T follicular helper cell (primary cell): ENCODE measurements around the gene C3orf52.
A peak's percentile ranks its signal among the peaks of the same experiment; 100 is the strongest.
"Not testable (repeated sequence)": the region's sequence is repeated elsewhere in the genome, so short reads cannot be mapped to it uniquely, and the experiment has no call there.

Source experiments
- DNase-seq: peaks from one replicate; pipeline ENCODE4 v3.0.0-alpha.2; 2020; ENCODE audit warnings: low read depth
- total RNA-seq, 2 experiments: gene quantifications; one replicate each; lab custom pipeline; 2026; lab: John Stamatoyannopoulos, UW

Gene C3orf52, protein sequence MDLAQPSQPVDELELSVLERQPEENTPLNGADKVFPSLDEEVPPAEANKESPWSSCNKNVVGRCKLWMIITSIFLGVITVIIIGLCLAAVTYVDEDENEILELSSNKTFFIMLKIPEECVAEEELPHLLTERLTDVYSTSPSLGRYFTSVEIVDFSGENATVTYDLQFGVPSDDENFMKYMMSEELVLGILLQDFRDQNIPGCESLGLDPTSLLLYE
- total RNA-seq: 4.6 to 5.0 reads per million in 2 experiments

DNA sequence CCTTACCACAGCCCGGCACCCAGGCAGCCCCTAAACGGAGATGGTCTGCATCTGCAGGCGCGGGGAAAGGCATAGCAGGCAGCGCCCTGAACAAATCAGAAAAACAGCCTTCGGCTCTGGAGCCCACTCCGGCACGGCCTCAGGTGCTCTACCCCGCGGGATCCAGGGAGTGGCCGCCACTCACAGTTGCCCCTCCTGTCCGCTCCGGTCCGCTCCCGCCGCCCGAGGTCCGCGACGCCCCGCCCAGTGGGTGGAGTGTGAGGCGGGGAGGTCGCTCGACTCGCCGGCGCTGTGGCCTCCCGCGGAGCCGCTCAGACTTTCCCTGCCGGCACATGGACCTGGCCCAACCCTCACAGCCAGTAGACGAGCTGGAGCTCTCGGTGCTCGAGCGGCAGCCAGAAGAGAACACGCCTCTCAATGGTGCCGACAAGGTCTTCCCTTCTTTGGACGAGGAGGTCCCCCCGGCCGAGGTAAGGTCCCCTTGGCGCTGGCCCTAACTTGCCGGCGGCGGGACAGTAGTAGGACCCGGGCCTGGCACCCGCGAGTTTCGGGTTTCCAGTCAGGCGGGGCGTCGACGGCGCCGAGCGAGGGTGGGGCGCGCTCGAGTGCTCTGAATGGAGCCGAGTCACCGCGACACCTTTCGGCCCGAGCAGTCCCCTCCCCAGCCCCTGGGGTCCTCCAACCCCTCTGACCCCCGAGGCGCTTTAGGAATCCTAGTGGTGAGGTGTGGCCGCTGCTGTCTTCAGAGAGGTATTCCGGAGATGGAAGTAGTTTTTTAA is at the start of gene C3orf52:
Gene C3orf52, plus strand, starts transcription at position 314 of the 779 bp plus-strand sequence. Its CDS starts 19 bp downstream, at position 333.
- DNase-seq: peak; percentile 22

DNA sequence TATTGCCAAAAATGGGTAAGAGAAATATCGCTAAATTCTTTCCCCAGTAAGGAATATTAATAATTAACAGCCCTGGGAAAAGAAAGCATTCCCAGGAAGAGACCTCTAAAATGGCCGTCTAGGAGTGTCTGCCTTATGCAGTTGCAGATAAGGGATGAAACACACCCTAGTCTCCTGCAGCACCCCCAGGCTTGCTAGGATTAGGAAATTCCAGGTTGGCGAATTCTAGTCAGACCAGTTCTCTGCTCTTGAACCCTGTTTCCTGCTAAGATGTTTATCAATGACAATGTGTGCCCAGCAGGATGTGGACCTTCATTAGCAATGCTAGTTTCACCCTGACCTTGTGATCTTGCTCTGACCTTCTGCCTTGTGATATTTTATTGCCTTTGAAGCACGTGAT is 49.0 kb upstream of the C3orf52 start:
- not testable (repeated sequence) for DNase-seq

DNA sequence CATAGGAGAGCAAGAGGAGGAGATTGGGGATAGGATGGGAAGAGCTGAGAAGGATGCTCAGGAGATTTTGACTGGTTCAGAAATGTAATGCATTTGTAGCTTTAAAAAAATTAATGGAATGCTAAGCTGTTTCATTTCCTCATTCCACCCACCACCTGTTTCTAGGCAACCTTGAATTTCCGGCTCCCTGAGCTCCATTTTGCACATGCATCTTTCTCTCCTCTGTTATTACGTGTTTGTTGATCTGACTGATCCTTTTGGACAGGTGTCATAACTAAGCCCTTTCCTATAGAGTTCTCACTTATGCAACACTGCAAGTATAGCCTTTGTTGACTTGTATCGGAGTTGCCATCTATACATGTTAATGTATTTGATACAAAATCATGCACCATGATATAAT is 47.3 kb upstream of the C3orf52 start:
- DNase-seq: no peak

DNA sequence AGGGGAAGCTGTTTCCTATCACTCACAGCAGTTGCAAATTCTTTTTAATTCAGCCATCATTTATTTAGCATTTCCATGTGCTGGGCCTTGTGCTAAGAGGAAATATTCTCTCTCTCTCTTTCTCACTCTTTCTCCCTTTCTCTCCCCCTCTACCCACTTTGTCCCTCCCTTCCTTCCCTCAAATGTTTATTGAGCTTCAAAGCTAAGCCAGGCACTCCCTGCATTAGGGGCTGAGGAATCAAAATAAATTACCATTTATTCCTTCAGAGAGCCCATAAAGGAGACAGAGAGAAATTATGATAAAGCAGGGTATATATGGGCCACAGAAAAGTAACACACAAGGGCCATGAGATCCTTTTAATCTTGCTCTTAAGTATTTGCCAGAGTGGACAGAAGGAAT is 44.9 kb upstream of the C3orf52 start:
- DNase-seq: no peak

DNA sequence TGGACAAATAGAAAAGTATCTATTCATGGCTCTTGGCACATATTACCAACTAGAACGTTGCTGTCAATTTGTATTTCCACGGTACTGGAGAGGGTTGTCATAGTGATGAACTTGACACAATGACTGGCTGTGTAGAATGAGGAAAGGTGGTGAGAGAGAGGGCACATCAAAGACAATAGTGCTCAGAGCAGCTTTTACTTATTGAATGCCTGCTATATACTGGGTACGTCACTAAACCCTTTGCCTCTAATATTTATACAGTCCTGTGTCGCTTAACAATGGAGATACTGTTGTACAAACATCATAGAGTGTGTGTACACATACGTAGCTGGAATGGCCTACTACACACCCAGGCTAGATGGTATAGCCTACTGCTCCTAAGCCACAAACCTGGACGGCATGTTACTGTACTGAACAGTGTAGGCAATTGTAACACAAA is 43.3 kb upstream of the C3orf52 start:
- no peak for DNase-seq

DNA sequence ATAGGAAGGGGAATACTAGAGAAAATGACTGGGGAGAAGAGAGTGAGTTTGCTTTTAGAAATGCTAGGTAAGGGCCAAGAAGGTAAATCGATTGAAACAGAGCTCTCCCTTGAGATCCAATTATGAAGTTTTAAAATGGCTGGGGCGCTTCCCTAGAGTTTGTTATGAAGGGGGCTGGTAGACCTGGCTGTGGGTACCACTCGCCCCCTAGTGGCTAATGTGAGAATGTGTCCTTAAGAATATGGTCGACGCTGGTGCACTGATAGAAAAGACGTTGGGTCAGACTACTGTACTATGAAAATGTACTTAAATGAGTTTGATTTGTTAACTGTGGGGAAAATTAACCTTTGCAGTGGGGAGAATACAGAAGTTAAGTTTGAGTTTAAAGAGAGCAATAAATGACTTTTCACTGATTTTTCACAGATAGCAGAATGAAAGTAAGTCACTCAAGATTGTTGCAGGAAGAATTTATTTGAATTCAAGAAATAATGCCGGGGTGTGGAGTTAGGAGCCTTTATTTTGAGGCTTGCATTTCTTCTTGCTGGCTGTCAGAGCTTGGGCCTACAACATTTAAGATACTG is 42.5 kb upstream of the C3orf52 start:
- peak; percentile 11 for DNase-seq

DNA sequence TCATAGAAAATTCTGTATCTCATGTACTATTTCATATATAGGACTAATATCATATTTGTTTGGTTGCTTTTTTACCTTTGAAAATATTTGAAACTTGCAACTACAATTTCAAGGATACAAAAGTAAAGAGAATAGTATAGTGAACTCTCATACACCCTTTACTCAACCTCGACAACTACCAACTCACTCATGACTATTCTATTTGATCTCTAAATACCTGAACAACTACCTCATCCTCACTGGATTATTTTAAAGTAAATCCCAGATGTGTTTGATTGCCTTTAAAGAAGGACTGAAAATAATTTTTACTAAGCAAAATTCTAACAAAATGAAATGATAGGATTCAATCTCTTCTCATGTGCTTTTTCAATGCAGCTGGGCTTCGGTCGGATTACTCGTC is 39.6 kb upstream of the C3orf52 start:
- DNase-seq: no peak

DNA sequence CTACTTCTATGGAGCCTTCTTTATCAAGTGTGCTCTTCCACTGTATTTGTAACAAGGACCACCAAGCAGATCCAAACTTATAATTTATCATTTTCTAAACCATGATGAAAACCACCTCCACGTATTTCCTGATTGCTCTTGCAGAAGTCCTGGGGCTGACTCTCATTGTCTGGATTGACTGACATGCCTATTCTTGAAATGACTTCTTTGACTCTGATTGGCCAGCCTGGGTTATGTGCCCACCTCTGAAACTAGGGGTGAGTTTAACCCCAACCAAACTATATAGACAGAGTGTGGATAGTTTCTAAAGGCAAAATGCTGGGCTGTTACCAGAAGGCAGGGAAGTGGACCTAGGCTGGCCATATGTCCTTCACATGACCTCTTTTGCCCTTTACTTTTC is 38.9 kb upstream of the C3orf52 start:
- no peak for DNase-seq

DNA sequence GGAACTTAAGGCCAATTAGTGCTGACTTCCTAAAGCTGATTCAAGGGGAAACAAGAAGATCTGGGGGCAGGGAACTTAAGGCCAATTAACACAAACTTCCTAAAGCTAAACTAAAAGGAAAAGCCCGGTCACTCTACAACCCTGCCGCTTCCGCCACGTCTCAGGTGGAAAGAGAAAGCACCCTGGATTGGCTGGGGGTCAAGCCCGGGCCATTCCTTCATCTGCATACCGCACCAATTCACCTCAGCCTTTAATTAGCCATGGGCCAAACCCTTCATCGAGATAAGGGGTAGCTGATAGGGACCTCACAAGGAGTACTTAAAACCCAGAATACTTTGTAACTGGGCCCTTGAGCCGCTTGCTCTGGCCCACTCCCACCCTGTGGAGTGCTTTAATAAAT is 37.3 kb upstream of the C3orf52 start:
- DNase-seq: no peak

DNA sequence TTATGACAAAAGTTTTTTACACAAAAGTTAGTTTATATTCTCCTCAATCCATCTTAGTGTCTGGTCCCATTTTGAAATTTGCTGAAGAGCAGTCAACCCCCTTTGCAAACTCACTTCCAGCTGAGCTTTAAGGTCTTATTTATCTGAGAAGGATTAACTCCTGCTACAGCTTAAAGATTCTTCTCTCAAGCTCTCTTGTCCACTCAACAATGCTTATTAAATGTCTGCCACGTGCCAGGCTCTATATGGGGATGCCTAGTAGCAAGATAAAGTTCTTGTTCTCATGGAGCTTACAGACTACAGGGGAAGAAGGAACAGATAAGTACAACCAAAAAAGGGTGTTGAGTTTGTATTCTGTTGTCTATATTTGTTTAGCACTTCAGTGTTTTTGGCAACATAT is 33.0 kb upstream of the C3orf52 start:
- no peak for DNase-seq

DNA sequence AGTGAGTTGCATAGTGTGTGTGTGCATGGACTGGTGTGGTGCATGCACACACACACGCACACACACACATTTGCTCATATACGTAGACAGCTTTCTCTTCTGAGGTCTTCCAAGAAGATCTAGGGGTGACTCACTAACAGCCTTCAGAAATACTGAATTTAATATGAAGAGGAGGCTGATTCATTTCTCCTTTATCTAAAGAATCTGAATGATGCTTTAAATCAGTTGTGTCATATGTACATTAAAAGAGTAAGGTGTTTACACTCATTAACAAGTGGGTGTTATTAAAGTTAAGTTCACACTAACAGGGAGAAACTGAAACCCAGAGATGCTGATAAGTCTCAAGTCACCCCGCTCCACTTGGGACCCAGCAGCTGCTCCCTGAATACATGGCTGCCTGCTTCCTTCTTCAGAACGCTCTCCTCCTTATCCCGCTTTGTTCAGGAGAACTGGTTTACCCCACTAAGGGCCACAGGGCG is 29.7 kb upstream of the C3orf52 start:
- no peak for DNase-seq

DNA sequence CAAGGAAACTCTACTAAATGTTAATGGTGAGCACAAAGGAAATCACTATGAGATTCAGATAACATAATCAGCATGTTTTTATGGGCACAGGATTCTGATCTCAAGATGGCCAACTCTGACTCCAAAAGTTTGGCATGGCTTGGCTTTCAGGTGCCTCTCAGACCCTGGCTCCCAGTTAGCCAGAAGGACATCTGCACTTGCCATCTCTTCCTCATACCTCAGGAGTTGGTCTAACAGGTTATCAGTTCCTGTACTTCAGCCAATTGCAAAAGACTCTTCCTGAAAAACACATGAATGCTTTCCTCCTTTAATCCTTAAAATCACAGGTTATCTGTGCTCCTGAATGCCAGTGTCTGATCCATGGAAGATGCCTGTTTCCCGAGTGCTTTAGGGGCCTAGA is 26.7 kb upstream of the C3orf52 start:
- DNase-seq: no peak

DNA sequence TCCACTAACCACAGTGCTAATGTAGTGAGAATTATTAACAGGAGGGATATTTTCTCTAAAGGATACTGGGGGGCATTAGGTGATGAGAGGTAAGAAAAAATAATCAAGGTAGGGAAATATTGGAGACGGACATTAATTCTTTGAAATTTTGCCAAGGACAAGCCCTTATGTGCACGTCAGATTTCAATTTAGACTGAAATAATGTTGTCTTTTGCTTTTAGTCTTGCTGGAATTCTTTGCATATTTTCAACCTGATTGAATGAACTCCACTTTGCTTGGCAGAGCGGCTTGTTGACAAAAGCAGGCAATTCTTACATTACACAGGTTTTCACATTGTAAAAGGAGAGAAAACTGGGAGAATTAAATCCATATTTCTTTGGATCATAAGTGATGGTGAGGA is 25.0 kb upstream of the C3orf52 start:
- DNase-seq: no peak

DNA sequence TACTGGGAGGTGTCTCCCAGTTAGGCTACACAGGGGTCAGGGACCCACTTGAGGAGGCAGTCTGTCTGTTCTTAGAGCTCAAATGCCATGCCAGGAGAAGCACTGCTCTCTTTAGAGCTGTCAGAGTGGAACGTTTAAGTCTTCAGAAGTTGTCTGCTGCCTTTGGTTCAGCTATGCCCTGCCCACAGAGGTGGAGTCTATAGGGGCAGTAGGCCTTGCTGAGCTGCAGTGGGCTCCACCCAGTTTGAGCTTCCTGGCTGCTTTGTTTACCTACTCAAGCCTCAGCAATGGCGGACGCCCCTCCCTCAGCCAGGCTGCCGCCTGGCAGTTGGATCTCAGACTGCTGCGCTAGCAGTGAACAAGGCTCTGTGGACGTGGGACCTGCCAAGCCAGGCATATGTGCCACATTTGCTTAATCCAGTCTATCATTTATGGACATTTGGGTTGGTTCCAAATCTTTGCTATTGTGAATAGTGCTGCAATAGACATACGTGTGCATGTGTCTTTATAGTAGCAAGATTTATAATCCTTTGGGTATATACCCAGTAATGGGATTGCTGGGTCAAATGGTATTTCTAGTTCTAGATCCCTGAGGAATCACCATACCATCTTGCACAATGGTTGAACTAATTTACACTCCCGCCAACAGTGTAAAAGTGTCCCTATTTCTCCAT is 13.7 kb upstream of the C3orf52 start:
- DNase-seq: peak; percentile 67

DNA sequence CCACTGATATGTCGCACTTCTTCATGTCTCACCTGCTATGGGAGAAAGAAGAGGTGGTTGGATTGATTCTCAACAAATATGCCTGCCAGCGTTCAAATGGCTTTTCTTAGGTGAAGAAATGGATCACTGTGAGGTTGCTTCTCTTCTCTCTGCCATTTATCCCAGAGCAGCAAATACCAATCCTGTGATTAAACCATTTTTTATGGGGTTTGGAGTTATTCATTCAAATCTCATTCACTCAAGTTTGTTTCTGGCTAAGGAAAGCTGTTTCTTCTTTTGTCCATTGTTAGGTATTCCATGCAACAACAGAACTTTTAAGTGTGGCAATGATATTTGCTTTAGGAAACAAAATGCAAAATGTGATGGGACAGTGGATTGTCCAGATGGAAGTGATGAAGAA is 12.2 kb upstream of the C3orf52 start:
- DNase-seq: no peak

DNA sequence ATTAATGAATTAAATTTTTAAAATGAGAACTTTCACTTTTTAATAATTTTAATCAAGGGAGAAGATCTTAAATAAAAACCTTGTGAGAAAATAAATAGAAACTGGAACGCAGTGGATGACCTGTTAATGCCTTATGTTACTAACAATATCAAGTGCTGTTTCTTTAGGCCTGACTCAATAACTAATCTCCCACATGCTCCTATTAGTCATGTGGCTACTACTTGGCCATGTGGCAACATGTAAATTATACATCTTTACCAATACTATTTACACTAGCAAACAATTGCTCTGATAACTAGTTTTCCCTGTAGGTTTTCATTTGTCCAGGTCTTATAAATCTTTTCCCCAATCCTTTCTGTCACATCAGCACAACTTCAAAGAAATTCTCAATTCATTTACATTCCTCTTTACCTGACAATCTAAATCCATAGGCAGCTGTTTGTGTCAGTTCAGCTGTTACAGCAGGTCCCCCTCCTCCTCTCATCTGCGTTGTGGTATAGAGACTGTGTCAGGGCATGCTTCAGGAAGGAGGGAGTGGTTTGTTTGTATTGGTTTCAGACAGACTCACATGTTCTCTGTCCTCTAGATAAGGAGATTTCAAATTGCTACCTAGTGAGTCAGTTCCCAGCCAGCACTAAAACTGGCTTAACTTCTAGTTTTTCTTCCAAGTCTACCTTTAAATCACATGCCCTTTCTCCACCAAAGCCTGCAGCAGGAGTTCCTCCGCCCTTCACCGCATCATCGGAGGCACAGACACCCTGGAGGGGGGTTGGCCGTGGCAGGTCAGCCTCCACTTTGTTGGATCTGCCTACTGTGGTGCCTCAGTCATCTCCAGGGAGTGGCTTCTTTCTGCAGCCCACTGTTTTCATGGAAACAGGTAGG is 11.3 kb upstream of the C3orf52 start:
- no peak for DNase-seq

DNA sequence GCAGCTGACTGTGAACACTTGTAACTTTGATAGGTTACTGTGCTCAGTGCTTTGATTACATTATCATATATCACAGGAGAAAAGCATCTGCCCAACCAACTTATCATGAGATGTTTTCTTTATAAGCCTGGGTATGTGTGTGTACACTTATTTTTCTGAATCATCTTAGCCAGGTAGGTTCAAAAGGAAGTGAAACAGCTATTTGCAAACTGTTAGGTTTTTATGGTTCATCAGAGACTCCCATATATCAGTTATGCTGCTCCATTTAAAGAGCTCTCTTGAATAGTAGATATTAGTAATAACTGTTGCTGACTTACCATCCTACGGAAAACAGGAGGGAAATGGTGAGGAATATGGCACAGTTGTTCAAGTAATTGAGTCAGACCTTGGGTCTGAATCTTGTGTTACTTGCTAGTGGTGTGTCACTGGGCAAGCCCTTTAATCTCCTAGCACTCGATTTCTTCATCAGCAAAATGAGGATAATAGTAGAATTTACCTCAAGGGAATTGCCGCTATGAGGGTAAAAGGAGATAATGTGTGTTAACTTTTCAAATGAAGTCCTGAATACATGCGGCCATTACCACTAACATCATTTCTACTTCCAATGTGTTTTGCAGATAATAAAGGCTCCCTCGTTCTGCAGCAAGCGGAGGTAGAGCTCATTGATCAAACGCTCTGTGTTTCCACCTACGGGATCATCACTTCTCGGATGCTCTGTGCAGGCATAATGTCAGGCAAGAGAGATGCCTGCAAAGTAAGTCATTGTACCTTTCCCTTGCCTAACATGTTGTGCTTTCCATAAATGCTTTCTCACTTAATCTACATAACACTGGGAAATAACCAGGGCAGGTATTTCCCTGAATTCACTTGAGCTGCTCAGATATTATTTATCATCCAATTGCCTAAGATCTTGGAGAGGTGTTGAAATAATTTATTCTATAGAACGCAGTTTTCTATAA is 7.8 kb upstream of the C3orf52 start:
- DNase-seq: no peak

DNA sequence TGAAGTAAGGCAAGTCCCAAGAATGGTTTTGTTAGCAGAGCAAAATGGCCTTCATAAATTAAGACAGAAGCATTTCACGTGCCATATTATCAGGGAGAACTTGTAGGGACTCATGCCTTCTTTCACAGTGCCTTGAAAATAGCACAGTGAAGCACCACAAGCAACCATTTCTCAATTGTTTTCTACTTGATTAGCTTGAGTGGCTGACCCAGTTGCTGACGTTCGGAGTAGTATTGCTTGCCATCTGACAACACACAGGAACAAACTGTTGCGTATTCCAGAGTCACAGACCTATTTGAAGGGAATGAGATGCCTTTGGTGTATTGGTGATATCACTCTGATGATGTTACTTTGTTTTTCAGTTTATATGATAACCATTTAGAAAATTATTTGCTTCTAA is 3.0 kb upstream of the C3orf52 start:
- DNase-seq: no peak

DNA sequence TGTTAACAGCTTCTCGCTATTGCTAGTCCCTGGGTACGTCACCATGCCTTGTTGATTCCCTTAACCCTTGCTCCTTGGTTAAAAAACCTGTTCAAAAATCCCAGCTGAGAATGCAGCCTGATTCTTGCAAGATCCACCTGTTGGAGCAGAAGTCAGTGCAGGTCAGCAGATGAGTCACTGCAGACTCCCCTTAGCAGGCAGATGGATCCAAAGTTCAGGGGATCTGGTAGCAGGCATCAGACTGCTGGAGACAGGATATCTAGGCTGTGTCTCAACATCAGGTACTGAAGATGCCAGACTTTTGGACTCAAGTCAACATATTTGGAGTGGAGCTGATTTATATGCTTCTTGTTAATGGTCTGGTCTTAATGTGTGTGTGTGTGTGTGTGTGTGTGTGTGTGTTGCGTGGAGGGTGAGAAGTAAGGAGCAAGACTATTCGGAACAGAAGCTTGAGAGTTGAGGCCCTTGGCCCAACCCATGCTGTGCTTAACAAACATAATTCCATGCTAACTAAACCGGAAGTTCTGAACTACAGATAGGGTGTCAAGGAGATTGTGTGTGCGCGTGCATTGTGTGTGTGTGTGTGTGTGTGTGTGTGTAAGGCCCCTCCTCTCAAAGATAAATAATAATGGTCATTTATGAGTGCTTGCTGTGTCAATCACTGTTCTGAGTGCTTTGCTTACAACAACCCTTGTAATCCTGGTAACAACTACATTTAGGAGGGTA is 1.0 kb upstream of the C3orf52 start:
- no peak for DNase-seq

DNA sequence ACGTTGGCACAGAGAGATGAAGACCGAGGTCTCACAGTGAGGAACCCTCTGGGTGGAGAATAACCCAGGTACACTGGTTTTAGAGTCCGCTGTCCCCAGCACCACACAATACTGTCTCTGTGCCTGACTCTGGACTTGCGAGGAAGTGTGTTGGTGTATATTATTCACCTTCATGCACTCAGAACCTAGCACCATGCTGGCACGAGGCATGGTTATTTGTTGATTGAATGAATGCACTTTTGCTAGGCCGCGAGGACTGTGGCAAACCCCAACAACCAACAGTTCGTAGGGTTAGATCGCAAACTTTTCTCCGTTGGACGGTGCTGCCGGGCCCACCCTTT is 484 bp upstream of the C3orf52 start:
- DNase-seq: no peak
